Head of caudate nucleus (tissue), 42 donors: ENCODE measurements around the gene PPP1R36.

ENCODE experiments used
- DNase-seq, 42 donors: peaks; one replicate each; pipeline versions ENCODE4 v3.0.0 to v3.0.0-alpha.2; 2020 to 2021; ENCODE audit warnings: mixed read lengths in 7 of 42
- intact Hi-C: fragments of 100-400 bp; cut with DNase I; formaldehyde crosslinking; loops from one replicate; pipeline ENCODE4 v1.15.0; 2022

Gene PPP1R36, protein sequence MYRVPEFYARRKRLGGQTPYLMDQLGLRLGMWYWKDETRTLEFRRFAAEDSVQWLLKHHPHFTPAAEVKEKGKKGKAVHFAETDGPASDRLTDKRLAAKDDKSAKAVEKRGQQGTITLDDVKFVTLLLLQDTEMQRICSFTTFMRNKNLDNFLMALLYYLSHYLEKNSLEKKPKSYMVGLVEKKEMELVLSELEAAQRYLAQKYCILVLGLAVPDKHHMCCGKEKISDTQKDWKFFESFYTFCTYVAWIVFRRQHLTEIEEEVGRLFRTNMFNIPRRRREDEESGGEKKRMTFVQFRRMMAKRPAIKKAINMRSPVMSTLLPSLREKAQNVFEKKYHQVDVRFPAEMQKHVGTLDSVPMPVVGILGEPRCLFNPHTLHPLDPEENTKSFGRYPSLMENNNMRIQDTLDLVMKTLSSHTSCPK

DNA sequence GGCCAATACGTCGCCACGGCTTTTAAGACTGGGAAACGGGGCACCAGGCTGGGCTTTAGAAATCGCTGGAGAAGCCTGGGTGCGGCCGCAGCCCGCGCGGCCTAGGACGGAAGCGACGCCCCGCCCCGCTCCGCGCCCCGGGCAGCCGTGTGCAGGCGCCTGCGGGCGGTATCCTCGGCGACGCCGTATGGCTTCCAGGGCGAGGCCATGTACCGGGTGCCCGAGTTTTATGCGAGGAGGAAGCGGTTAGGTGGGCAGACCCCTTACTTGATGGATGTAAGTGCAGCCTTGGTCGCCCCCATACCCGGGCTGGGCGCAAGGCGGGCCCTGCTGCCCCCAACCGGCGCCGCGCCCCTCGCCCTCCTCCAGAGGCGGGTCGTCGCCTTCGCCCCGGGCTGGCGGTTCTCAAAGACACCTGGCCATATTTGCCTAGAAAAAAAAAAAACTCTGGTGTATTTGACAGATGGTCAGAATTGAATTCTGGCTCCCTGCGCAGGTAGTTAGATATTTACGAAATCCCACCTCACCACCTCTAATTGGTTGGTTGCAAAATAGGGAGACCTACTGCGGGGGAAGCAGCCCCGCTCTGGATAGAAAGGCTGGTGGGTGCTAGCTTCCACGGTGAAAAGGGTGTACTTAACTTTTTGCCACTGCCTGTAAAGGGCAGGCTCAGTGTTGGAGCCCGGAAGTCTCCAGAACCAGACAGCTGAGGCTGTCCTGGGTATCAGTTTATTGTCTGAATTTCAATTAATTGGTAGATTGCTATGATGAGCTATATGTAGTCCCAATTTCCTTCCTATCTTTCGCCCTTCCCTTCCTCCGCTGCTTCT is at the start of gene PPP1R36:
Gene PPP1R36, plus strand, starts transcription at position 171 of the 830 bp plus-strand sequence. Its CDS starts 37 bp downstream, at position 208.
- peak in 22 of 42 donors; percentile 11 to 58 (median 35) for DNase-seq
- intact Hi-C loops, result loop anchor here (5.0 kb wide), 1 partner anchor 212 kb away; no protein-coding TSS in a partner anchor

DNA sequence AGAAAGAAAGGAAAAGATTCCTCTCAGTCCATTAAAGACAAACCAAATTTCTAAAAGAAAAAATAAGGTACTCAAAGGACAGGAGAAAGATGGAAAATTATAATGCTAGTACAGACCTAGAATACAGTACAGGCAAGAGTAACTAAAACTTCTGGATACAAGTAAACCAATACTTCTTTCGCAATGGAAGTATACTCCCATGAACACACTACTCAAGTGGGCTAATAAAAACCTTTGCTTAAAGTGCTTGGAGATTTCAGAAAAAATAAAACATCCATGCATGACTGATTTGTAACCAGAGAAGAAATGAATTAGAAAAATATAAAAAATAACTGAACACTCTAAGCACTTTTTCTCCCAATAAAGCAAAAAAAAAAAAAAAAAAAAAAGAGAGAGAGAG is 49.7 kb upstream of the PPP1R36 start:
- no peak for DNase-seq
- intact Hi-C loops, result loop anchor here (10.0 kb wide), 1 partner anchor 155 kb away; no protein-coding TSS in a partner anchor

DNA sequence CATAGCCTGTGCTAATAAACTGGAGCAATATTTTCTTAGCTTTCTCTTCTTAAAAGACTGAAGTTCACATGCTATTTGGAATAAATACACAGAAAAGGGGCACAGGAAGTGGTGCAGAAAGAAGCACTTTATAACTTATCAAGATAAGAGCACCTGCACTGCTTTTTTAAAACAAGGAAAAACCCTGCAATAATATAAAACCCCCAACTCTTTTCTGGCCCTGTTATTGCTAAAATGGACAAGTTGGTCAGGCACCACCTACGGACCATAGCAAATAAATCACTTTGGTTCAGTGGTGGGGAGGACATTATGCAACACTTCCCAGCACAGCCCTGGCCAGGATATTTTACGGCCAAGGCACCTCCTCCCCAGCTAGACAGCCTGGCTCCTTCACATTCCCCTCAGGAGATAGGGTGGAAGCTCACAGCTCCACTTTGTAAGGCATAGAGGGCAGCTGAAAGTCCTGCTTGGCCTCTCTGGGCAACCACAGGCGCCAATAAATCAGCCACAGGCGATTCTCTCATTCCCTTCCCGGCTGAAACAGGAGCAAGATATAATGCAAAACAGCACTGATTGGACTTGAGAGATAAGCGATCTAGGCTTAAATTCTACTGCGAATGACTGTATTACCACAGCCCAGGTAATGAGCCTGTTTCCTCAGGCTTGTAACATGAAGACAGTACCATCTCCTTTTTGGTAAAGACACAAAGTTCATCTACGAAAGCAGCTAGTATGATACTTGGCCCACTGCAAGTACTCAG is 48.2 kb upstream of the PPP1R36 start:
- intact Hi-C loops, result loop anchor here (10.0 kb wide), 1 partner anchor 157 kb away; no protein-coding TSS in a partner anchor

DNA sequence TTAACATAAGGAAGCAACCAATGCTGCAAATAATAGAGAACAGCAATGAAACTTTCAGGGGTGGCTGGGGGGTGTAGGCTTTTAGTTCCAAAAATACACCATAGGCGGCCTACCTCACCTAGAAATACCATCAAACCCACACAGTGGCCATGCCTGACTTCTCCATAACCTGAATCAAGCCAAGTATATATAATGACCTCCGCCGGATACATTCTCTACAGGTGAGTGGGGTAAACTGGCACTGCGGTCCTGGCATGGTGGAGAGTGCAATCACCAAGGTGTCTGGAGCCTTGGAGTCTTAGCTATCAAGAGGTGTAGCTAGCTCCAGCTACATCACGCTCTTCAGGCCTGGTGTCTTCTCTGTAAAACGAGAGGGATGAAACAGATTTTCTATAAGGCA is 47.3 kb upstream of the PPP1R36 start:
- intact Hi-C loops, result loop anchor here (10.0 kb wide), 1 partner anchor 158 kb away; no protein-coding TSS in a partner anchor
- DNase-seq, result peak in 3 of 42 donors; percentile 10 to 15 (median 14)

More for the DNA sequence above, 48.2 kb upstream of the PPP1R36 start:
- DNase-seq, result peak in 9 of 42 donors; percentile 10 to 64 (median 30)

DNA sequence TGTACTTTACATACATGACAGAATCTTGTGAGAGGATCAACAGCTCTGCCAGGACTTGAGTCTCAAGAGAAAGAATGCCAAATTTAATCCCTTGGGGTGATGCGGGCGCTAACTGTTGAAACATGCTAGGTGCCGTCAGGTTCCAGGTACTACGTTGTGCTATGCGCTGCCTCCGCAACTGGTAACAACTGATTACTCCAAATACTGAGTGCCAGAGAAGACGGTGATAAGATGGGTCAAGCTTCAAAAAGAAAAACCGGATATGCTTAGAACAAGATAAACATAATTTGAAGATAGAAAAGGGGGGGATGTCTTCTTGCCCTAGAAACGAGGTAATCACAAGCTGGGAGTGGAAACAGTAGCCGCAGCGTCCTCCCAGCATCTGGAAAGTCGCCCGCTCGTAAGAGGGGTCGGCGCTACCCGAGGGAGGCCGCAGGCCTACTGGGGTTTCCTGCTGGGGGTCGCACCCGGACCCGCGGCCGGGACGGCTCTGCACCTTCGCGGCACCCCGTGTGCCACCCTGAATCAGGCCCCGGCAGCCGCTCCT is 46.8 kb upstream of the PPP1R36 start:
- DNase-seq, result peak in 24 of 42 donors; percentile 2 to 62 (median 36)
- intact Hi-C loops, result loop anchor here (10.0 kb wide), 1 partner anchor 158 kb away; no protein-coding TSS in a partner anchor

DNA sequence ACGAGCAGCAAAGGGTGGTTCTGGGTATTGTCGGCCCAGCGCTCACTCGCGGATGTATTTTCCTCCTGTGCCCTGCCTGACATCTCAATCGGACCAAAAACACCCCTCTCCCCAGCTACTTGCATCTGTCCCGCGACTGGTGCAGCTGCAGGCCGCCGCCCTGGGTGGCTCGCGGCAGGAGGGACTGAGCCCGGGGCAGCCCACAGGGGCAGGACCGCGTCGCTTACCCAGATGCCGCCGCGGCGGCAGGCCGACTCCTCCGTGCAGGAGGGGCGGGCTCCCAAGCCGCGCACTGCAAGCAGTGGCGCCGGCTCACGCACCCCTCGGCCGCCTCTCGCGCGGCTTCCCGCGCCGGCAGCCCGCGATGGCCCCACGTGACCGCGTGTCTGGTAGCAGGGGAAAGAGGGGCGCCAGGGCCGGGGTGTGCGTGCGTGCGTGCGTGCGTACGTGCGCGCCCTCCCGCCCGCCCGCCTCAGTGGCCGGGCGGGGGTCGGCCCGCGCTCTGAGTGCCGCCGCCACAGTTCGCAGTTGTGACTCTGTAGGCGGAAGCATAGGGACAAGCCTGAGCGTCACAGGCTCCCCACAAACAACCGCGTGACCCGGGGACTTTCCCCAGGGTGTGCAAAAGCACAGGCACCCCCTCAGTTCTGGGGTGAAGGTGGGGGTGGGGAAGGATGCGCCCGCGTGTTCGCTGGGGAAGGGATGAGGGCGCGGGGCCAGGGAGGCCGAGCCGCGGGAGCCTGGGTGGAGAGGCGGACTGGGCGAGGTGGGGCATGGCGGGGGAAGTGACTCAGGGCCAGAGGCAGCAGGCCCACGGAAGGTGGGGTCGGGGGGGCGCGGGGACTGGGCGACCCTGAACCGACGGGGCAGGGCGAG is 46.1 kb upstream of the PPP1R36 start, which contains the start of gene ZBTB25:
Gene ZBTB25, minus strand, starts transcription at position 405 of the 876 bp plus-strand sequence. CDS start 13,305 bp downstream, outside the sequence.
- DNase-seq, result peak; percentile 76 to 97 (median 92)
- intact Hi-C loops, result loop anchor here (2.0 to 10.0 kb wide), 3 partner anchors 37 to 159 kb away; partner anchors contain the start of gene HSPA2

DNA sequence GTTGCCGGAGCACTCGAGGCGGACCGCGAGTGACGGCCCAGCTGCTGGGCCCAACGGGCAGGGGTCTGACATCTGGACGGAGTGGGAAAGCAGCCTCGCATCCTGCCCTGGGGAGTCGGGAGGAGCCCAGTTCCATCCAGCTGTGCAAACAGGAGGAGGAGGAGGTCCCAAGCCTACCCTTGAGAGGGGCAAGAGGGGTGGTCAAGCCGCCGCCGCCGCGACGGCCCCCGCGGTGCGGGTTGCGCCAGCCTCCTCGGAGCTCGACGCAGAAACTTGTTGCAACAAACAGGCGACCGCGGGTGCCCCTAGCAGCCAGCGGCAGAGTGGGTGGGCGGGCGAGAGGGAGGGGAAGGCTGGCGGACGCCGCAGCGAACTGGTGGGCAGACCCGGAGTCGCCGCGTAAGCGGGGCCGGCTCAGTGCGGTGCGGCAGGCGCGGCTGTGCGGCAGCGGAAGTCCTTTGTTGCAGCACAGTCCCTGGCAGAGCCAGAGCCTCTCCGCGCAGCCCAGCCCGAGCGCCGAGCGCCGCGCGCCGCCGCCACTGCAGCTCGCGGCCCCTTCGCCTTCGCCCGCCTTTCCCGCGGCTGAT is 45.4 kb upstream of the PPP1R36 start, which contains the start of gene ZBTB1:
Gene ZBTB1, plus strand, starts transcription at position 461 of the 587 bp plus-strand sequence. CDS start 16,735 bp downstream, outside the sequence.
- intact Hi-C loops, result loop anchor here (2.0 to 10.0 kb wide), 3 partner anchors 36 to 160 kb away; partner anchors contain the start of gene HSPA2
- peak; percentile 39 to 91 (median 80) for DNase-seq

DNA sequence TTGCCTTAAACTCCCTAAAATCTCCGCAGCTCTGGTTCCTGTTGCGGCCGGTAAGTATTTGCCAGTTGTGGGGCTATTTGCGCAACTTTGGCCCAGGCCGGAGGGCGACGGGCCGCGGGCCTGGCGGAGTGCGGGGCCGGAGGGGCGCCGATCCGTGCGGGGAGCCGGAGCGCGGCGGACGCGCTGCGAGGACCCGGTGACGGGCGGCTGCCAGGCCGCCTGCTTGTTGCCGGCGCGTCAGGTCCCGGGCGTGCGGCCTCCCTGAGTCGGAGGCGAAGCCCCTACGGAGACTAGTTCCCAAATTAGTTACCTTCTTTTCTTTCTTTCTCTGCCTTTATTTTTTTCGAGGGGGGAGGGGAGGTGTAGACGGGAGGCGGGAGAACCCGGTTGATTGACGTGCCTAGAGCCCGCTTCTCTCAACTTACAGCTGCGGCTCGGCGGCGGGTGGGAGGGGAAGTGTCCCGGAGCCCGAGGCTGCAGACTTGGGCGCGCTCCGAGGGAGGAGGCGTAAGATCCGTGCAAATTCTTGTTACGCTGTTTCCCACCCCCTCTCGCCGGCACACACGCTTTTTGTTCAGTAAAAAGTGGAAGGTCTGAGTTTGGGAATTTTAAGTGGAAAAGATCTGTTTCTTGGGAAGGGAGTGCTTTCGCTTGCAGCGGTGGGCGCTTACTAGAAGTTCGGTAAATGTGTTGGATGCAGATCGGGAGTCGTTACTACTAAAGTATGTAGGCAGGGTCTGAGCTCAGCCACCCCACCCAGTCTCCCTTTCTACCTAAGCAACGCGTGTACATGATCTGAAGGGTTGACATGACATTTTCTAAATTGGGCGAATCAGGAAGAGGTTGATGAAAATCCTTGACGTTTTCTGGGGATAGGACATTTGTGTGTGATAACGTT is 44.6 kb upstream of the PPP1R36 start:
- DNase-seq, result peak; percentile 76 to 97 (median 91)
- intact Hi-C loops, result loop anchor here (2.0 to 10.0 kb wide), 3 partner anchors 36 to 160 kb away; partner anchors contain the start of gene HSPA2

DNA sequence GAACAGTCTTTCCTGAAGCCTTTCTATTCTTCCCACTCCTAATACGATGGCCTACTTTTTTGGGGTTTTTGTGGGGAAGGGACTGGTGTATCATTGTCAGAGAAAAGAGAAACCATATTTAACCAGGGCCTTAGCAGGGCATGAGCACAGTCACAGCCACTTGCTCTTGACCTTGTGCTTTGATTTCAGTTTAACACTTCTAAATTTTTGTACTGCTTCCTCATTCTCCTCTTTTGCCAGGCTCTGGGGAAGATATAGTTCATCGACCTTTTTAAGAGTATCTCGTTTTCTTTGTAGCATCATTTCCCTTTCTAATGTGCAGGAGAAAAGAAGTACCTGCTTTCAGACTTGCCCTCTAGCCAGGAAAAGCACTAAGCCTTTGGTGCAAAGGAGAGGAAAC is 43.0 kb upstream of the PPP1R36 start:
- no peak for DNase-seq

DNA sequence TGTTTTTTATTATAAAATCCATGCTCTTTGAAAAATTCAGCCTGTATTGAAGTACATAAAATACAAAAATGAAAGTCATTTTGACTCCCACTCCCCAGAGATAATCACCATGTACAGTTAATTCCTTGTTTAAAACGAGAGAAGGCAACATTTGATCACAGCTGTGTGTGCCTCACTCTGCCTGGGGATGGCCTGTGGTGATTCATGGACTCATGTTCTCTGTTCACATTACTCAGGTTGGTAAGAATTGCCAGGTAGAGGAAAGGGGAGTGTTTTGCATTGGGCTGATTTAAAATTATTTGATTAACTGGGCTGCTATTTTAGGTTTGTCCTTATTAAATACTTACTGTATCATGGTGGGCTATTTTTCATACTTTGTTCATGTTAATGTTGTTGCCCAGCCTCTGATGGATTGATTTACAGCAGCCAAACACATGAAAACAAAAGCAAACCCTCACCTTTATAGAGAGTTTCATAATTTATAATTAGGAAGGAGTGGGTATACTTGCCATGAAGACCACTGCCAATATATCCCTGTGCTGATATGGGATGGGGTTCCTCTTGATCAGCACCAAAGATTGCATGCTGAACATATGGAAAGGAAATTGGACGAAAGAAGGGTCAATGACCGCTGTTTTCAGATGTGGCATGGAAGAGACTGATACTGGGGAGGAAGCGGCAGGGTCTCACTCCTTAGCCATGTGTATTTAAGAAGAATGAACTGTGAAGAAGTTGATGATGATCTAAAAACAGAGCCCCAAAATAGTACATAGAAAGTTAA is 42.2 kb upstream of the PPP1R36 start:
- intact Hi-C loops, result loop anchor here (10.0 kb wide), 1 partner anchor 163 kb away; no protein-coding TSS in a partner anchor
- DNase-seq, result peak in 2 of 42 donors; percentile 12 to 27

More for the DNA sequence above, 43.0 kb upstream of the PPP1R36 start:
- intact Hi-C loops, result loop anchor here (10.0 kb wide), 1 partner anchor 162 kb away; no protein-coding TSS in a partner anchor

DNA sequence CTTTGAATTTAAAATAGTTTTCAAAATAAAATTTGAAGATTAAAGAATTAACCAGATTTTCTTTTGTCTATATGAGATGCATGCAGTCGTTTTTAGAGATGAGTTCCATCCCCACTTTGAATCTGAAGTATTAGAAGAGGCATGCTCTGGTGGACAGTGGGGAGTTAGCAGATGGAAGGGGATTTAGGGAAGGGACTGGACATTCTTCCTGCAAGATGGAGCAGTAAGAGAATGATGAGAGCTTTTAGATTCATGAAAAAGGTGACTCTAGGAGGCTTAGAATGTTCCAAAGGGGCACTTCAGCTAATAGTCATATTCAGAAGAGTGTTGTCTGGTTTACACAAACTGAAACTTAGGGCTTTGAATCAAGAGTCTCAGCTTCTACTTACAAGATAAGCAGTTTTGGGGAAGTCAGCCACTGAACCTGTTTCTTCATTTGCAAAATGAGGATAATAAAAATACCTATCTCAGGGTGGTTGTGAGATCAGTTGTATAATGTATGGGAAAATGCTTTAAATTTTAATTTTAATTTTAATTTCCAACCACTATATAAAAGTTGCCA is 41.5 kb upstream of the PPP1R36 start:
- intact Hi-C loops, result loop anchor here (10.0 kb wide), 1 partner anchor 163 kb away; no protein-coding TSS in a partner anchor
- DNase-seq, result no peak

DNA sequence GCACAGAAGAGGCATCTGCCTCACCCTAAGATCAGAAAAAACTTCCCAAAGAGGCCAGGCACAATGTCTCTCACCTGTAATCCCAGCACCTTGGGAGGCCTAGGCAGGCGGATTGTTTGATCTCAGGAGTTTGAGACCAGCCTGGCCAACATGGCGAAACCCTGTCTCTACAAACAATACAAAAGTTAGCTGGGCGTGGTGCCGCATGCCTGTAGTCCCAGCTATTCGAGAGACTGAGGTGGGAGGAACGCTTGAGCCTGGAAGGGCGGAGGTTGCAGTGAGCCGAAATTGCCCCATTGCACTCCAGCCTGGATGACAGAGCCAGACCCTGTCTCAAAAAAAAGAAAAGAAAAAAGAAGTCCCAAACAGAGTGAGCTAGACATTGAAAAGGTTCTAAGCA is 40.7 kb upstream of the PPP1R36 start:
- no peak for DNase-seq
- intact Hi-C loops, result loop anchor here (10.0 kb wide), 1 partner anchor 164 kb away; no protein-coding TSS in a partner anchor

DNA sequence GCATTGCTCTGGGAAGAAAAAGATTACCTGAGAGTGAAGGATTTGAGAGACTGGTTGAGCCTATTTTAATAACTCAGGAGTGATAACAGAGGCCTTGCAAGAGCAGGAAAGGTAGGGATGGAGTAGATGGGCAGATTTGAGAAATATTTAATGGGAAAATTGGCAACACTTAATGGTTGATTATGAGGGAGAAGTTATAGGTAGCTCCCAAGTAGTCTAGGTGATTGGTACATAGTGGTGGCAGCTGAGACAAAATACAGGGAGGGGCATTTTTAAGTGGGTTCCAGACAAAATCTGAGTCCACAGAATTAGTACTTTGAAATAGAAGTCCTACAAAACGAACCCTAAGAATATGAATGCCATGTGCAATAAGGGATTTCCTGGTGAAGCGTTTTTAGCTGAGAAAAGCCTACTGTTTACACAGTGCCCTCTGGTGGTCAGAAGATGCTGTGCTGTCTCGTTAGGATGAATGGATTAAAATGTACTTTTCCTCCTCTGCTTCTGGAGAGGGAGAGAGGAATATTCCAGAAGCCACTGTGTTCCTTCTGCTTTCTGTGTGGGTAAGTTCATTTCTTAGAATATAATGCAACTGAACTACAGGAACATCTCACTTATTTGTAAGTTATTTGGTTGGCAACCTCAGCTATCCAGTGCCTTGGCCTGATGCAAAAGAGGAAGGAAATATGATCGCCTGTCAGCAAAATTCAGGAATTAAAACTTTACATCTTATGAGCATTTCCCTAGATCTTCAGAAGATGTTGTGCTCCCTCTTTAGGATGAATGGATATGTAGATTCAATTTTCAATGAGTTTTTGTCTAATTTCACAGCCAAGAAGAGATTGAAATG is 38.7 kb upstream of the PPP1R36 start:
- intact Hi-C loops, result no loop called here
- DNase-seq, result peak in 38 of 42 donors; percentile 46 to 91 (median 77)
